HT-29 (cell line): ENCODE results near the gene SLC1A6. TPM values are rescaled to one million over a fixed set of nuclear protein-coding genes. Genes with fewer than 3 reads are reported as not detected.
"Not testable (repeated sequence)": the region's sequence is repeated elsewhere in the genome, so short reads cannot be mapped to it uniquely, and the experiment has no call there.

ENCODE experiments used
- DNase-seq: peaks from one replicate; pipeline ENCODE4 v3.0.0-alpha.2; 2015; ENCODE audit warnings: low spot score
- total RNA-seq: library from RNA; depleted of rRNA; stranded (reverse); fragments of >200 nt; shearing (Covaris generic); gene quantifications from 2 replicates; pipeline ENCODE4 v1.2.3, GENCODE V29; 2014; rRNA removed

Gene SLC1A6
- total RNA-seq: not detected in 2 replicates

DNA sequence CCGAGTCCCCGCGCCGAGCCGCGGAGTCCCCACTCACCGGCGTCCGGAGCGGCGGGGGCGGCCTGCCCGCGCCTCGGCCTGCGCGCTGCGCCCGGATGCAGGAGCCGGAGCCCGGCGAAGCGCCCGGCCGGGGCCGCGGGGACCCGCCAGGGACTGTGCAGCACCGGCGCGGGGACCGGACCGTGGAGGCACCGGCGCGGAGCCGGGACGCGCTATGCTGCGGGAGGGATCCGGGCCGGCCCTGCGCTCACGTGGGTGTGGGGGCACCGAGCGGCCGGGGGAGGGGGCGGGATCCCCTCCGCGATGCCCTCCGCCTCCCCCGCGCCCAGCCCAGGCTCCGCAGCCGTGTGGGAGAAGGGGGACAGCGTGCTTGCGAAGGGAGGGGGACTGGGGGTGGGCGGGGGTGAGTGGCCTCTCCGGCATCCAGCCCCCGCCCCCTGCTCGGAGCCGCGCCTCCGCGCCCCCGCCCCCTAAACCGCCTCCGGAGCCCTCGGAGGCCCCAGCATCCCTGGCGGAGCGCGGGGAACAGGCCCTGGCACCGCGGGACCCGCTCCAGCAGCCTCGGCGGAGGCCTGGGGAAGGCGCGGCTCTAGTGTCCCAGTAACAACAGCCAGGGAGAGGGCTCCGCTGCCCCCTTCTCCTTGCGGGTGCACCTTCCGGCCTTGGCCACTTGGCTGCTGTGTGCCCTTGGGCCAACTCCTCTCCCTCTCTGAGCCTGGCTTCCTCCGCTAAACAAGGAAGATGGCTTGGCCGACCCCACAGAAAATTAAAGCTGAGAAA, at the start of gene SLC1A6:
Gene SLC1A6 (minus strand): TSS at position 389 of the 780 bp plus-strand sequence. CDS start 6,954 bp downstream, outside the sequence.
- DNase-seq: no peak

GRCh38 chr19:15028490-15028889, 48.8 kb upstream of the SLC1A6 start:
- no peak for DNase-seq

DNA sequence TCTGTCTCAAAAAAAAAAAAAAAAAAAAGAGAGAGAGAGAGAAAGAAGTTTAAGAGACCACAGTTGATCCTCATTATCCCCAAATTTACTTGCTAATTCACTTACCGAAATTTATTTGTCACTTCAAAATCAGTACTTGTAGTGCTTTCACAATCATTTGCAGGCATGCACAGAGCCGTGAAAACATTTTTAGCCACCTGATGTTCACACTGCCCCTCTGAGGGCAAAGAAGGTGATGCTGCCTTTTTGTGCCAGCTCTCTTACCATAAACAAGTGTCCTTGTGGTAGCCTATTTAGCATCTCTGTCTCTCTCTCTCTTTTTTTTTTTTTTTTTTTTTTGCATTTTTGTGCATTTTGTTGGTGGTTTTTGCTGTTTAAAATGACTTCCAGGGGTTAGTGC, 45.6 kb upstream of the SLC1A6 start:
- DNase-seq: no peak

- DNase-seq: no peak
Measured at GRCh38 chr19:15022752-15023151, 43.1 kb upstream of the SLC1A6 start.

GRCh38 chr19:15021286-15022007, 41.8 kb upstream of the SLC1A6 start:
- no peak for DNase-seq

DNA sequence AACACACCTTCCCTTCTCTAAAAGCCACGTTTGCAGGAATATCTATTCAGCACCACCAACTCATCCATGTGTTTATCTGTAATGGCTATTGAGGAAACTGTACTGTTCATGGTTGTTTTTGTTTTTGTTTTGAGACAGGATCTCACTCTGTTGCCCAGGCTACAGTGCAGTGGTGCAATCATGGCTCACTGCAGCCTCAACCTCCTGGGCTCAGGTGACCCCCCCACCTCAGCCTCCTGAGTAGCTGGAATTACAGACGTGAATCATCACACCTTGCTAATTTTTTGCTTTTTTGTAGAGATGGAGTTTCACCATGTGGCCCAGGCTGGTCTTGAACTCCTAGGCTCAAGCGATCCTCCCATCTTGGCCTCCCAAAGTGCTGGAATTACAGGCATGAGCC, 39.2 kb upstream of the SLC1A6 start:
- DNase-seq: not testable (repeated sequence)

GRCh38 chr19:15015946-15016542, 36.4 kb upstream of the SLC1A6 start:
- DNase-seq: peak; percentile 8

- no peak for DNase-seq
Measured at GRCh38 chr19:15014579-15014978, 34.9 kb upstream of the SLC1A6 start.

- DNase-seq: no peak
Measured at GRCh38 chr19:15010501-15011300, 31.0 kb upstream of the SLC1A6 start.

- no peak for DNase-seq
Measured at GRCh38 chr19:15008308-15008707, 28.6 kb upstream of the SLC1A6 start.

DNA sequence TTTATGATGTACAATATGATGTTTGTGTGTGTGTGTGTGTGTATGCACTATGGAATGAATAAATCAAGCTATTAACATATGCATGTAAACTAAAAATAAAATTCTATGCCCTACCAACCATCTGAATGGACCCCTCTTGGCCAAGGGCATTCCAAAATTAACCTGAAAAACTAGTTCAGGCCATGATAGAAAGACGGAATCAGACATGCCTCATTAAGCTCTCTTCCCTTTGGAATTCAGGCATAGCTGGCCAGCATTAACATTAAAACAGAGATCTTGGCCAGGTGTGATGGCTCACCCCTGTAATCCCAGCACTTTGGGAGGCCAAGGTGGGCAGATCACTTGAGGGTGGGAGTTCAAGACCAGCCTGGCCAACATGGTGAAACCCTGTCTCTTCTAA, 18.3 kb upstream of the SLC1A6 start:
- DNase-seq: no peak

GRCh38 chr19:14992780-14993179, 13.1 kb upstream of the SLC1A6 start:
- DNase-seq: no peak

GRCh38 chr19:14985133-14985532, 5.5 kb upstream of the SLC1A6 start:
- DNase-seq: no peak

DNA sequence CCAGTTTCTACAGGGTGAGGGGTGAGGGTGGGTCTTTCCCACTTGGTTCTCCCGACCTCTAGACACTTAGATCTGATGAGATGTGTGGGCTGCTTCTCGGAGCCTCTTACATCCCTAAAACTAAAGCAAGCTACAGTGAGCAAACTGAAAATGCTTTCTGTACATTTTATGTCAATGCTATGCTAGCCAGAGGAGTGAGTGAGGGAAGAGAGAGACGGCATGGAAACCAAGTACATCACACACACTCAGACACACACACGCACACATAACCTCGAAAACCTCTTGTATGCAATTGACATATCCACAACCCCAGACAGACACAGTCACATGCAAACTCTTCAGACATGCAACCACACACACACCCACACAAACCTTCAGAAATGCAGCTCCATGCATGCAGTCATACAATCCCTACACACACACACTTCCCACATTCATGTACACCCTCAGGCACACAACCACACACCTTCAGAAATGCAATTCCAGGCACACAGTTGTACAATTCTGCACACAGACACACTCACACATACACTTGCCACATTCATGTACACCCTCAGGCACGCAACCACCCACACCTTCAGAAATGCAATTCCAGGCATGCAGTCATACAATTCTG, 1.4 kb downstream of the SLC1A6 start:
- DNase-seq: no peak

GRCh38 chr19:14977128-14977527, 2.5 kb downstream of the SLC1A6 start:
- DNase-seq: no peak

DNA sequence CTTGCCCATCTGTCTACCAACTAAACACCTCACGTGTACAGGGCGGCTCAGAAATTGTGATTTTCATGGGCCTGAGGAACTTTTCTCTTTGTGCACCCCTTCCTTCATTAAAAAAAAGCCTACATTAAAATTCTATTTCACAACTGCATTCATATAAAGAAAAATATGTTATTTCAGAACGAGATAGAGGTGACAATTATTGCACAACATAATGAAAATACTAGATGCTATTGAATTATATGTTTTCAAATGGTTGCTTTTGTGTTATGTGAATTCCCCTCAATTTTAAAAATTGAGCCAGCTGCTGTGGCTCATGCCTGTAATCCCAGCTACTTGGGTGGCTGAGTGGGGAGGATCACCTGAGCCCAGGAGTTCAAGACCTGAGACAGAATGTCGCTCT, 5.2 kb downstream of the SLC1A6 start:
- DNase-seq: no peak

DNA sequence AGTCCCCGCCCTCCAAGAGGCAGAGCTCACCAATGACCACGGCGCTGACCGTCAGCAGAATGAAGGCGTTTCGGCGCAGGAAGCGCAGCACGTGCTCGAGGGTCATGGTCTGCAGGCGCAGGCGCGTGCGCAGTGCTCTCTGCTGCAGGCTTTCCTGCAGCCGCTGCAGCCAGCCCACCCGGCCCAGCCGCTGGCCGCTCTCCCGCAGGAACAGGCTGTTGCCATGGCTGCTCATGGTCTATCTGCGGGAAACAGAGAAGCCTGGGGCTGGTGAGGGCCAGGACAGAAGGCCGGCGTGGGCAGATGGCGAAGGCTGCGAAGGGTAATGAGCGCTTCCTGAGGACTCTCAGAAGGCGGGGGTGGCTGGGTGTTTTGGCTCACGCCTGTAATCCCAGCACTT, 7.0 kb downstream of the SLC1A6 start:
- DNase-seq: no peak

DNA sequence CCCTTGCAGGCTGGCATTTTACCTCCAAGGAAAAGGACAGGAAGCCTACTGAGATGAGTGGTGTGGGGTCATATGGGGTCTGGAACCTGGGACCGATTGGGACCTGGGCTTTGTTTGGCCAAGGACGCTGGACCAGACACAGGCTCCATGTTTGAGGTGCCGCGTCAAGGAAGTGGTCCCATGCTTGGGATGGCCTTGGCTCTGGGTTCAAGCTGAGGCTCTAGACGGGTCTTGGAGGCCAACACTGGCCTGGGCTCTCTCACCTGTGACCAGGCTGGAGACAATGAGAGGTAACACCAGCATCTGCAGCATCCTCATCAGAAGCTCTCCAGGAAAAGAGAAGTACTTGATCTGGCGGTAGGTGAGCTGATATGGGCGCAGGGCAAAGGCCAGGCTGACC, 8.2 kb downstream of the SLC1A6 start:
- no peak for DNase-seq

DNA sequence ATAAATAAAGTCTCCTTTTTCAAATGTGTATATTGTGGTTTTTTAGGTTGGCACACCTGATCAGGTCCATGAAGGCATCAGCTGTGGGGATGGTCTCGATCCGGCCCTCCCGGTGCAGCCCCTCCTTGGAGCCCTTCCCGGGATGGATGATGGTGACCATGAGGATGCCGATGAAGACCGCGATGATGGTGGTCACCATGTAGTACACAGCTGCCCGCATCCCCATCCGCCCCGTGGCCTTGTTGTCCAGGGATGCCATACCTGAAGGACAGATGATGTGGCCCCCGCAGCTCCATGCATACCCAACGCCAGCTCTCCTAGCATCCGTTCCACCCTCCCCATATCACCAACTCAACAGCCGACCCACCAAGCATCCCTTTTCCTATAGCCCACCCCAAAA, 11.4 kb downstream of the SLC1A6 start:
- DNase-seq: no peak

- no peak for DNase-seq
Measured at GRCh38 chr19:14961956-14962685, 17.5 kb downstream of the SLC1A6 start.

DNA sequence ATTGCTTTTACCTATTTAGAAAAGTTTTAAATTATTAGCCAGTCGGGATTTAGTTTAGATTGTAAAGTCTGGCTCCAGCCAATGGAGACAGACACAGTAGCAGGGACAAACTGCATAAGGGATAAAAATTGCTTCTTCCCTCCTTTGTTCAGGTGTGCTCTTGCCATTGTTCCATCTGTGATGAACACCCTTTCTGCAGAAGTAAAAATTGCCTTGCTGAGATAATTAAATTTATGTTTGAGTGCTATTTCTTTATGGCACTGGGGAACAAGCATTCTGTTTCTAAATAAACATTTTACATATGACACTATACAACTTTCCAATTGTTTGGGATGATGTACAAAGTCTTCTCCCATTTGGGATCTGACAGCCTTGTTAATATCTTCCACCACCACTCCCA, 20.4 kb downstream of the SLC1A6 start:
- no peak for DNase-seq
